ENCODE measurements around the gene TARS1. TPM values are rescaled to one million over a fixed set of nuclear protein-coding genes. Genes with fewer than 3 reads are reported as not detected.
A peak's percentile ranks its signal among the peaks of the same experiment; 100 is the strongest.

Gene TARS1
- polyA plus RNA-seq, 10 donors: 73.1 to 86.4 (median 79.7) TPM

DNA sequence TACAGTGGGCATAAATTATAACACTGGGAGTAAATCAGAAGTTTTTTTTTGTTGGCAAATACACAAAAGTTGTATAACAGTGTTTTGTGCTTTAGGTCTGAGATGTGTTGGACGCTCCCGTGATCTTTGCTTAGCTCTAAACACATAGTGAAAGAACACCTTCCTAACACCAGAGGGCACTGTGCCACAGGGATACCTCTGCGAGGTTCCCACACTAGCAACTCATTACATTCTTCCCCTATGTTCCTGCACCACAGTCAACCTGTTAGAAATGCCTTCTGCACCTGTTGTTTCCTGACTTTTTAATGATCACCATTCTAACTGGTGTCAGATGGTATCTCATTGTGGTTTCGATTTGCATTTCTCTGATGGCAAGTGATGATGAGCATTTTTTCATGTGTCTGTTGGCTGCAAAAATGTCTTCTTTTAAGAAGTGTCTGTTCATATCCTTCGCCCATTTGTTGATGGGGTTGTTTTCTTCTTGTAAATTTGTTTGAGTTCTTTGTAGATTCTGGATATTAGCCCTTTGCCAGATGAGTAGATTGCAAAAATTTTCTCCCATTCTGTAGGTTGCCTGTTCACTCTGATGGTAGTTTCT, 4.8 kb upstream of the TARS1 start:
- peak; percentile 63 to 81 (median 71) for DNase-seq

- no peak for DNase-seq
These were observed 1.8 kb upstream of the TARS1 start for GRCh38 chr5:33438996-33439395.

- peak in 1 of 3 donors; percentile 21 for DNase-seq
These were observed 772 bp upstream of the TARS1 start for GRCh38 chr5:33439905-33440481.

GRCh38 chr5:33441241-33442177, 744 bp downstream of the TARS1 start:
- DNase-seq: peak; percentile 34 to 64 (median 47)

DNA sequence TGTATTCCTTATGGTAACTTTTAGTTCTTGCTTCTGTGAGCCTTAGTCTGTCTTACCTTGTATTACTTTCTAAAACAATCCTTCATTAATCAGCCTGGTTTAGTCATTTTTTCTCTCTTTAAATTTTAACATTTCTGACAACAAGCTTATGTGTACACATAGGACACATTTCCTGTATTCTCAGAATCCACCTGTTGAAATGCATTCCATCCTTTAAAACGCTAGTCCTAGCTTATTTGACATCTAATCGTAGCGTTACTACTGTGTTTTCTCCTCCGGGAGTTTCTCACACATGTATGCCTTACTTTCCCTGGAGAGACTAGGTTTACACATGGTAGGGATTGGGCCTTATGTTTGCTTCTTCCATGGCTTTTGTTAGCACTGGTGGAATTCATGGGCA, 3.8 kb downstream of the TARS1 start:
- no peak for DNase-seq

GRCh38 chr5:33445798-33446197, 5.0 kb downstream of the TARS1 start:
- DNase-seq: no peak

DNA sequence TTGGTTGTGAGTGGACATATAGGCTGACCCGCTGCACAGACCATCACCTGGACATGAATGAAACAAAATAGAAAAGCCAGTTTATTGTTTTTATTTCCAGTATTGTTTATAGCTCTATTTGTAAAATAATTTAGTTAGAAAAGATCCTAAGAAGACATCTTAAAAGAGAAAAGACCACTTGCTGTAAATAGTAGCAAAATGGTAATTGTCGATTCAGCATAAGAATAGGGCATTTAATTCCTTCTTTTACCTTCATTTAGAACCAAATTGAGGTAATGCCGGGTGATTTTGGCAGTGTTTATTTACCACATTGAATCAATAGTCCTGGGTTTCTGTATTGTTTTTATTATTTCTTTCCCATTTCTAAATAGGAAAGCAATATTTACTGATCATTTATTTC, 7.4 kb downstream of the TARS1 start:
- DNase-seq: no peak

DNA sequence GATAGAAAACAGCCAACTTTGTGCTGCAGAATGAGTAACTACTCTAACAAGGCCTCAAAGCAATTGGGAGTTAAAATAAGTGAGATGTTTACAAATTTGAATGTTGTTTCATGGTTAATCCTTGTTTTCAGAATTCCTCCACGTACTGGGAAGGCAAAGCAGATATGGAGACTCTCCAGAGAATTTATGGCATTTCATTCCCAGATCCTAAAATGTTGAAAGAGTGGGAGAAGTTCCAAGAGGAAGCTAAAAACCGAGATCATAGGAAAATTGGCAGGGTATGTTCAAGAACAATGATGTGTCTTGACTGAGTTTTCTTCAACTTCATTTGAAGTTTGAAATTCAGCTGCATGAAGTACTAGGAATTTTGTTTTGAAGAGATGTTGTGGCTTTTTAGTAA, 16.4 kb downstream of the TARS1 start:
- peak in 2 of 3 donors; percentile 3 to 9 for DNase-seq

DNA sequence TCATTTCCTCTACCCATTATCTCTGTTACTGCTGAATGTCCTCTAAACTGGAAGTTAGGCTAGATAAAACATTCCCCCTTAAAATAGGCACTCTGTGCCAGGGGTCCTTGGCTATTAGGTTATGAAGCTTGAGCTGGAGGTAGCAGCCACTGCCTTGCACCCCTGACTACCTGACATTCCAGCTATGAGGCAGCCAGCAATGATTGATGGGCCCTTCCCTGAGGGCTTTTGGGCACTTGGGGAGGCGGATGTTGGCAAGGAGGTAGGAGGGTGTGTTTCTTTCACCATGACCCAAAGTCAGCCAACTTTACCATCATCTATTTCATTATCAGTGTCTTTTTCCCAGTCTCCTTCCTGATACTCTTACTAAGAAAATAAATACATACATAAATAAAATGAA, 17.1 kb downstream of the TARS1 start:
- DNase-seq: no peak

DNA sequence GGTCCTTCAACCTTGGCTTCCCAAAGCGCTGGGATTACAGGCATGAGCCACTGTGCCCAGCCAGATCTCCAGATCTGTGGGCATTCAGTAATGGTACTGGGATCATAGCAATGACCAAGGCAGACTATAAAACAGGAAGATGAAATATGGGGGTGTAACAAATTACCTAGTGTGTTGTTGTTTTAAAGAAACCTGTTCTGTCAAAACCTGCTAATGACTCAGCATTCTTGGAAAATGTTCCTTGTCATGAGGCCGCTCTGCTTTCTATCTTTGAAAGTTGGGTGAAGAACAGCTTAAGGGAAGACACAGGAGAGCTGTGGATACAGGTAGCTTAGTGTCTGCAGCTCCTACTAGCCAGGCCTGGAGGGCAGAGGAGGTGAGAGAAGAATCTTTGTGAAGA, 19.4 kb downstream of the TARS1 start:
- no peak for DNase-seq

GRCh38 chr5:33462456-33462855, 21.7 kb downstream of the TARS1 start:
- no peak for DNase-seq

GRCh38 chr5:33465120-33465519, 24.4 kb downstream of the TARS1 start:
- DNase-seq: no peak

DNA sequence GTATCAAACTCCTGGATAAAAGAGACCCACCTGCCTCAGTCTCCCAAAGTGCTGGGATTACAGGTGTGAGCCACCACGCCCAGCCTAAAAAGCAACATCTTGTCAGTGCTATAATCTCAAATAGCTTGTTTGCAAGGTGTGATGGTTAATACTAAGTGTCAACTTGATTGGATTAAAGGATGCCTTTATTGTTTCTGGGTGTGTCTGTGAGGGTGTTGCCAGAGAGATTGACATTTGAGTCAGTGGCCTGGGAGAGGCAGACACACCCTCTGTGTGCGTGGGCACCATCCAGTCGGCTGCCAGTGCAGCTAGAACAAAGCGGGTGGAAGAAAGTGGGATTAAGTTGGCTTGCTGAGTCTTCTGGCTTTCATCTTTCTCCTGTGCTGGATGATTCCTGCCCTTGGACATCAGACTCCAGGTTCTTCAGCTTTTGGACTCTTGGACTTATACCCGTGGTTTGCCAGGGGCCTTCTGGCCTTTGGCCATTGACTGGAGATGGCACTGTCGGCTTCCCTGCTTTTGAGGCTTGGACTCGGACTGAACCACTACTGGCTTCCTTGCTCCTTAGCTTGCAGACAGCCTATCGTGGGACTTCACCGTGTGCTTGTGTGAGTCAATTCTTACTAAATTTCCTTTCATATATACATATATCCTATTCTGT, 28.1 kb downstream of the TARS1 start:
- DNase-seq: no peak

DNA sequence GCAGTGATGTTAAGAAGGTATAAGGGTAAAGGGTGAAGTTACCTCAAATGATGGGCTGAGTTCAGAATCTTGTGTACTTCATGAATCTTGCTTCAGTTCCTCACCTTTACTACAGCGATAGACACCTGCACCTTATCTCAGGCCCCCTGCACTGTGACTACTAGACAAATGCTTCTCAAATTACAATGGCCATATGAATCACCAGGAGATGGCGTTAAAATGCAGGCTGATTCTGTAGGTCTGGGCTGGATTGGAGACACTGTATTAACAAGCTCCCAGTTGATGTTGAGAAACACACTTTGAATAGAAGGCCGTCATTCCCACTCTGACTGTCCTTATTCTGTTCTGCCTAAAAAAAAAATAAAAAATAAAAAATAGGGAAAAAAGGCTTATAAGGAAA, 29.8 kb downstream of the TARS1 start:
- peak; percentile 14 to 70 (median 29) for DNase-seq

GRCh38 chr5:33472805-33473409, 32.1 kb downstream of the TARS1 start:
- no peak for DNase-seq

- DNase-seq: no peak
These were observed 33.2 kb downstream of the TARS1 start for GRCh38 chr5:33474004-33474403.

DNA sequence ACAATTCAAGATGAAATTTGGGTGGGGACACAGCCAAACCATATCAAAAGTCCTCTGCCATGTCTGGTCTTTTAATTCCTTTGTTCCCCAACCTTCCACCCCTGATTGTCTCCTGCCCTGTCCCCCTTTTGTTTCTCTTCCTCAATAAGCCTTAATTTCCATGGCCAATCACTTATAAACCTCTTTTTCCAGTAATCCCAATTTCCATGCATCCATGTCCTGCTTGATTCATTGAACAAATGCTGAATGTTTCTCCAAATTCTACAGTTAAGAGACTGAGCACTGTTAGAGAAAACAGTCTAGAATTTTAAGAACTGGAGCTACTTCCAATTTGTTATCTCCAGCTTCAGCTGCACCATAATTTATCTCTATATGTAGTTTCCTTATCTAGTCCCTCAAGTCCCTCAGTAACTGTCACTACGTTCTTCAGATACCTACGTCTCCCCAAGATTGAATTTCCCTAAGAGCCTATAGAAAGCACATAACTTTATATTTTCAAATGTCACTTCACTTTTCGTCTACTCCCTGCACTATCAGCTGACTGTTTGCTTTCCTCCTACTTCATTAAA, 34.2 kb downstream of the TARS1 start:
- no peak for DNase-seq

GRCh38 chr5:33475706-33476105, 34.9 kb downstream of the TARS1 start:
- no peak for DNase-seq

DNA sequence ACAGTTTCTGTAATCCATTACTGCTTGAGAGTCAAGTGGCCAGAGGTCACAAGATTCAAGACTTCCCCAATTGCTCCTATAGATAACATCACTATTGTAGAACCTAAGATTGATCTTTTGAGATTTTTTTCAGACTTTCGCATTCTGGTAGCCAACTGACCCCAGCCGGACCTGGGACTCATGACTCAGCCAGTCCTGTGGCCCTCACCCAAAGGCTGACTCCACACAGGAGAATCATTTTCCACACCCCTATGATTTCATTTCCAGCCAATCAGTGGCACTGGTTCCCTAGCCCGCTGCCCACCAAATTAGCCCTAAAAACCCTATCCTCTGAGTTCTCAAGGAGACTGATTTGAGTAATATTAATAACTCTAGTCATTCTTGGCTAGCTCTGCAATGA, 36.2 kb downstream of the TARS1 start:
- no peak for DNase-seq

GRCh38 chr5:33477816-33478215, 37.1 kb downstream of the TARS1 start:
- no peak for DNase-seq

DNA sequence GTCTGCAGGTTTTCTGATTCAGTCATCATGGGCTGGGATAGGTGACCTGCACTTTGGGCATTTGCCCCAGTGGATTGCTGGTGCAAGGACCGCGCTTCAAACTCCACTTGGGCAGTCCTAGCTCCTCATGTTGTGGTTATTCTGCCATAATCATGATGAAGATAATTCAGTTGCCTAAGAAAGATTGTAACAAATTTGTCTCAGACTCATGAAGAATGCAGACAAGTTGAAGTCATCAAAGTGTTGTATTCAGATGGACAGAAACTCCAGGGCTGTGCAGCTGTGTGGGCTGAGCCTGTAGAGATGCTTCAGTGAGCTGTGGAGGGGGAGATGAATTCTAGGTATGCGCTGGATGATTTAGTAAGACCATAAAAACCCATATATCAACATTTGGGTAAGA, 38.5 kb downstream of the TARS1 start:
- no peak for DNase-seq

DNA sequence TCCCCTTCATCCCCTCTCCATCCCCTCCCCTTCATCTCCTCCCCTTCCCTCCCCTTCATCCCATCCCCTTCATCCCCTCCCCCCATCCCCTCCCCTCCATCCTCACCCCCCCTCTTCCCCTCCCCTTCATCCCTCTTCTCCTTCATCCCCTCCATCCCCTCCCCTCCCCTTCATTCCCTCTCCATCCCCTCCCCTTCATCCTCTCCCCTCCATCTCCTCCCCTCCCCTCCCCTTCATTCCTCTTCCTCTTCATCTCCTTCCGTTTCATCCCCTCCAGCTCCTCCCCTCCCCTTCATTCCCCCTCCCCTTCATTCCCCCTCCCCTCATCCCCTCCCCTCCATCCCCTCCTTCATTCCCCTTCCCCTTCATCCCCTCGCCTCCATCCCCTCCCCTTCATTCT, 40.1 kb downstream of the TARS1 start:
- DNase-seq: no peak

All from muscle of back (tissue), 11 donors.